ENCODE results near the gene ZNF358.

The ZNF358 gene

DNA sequence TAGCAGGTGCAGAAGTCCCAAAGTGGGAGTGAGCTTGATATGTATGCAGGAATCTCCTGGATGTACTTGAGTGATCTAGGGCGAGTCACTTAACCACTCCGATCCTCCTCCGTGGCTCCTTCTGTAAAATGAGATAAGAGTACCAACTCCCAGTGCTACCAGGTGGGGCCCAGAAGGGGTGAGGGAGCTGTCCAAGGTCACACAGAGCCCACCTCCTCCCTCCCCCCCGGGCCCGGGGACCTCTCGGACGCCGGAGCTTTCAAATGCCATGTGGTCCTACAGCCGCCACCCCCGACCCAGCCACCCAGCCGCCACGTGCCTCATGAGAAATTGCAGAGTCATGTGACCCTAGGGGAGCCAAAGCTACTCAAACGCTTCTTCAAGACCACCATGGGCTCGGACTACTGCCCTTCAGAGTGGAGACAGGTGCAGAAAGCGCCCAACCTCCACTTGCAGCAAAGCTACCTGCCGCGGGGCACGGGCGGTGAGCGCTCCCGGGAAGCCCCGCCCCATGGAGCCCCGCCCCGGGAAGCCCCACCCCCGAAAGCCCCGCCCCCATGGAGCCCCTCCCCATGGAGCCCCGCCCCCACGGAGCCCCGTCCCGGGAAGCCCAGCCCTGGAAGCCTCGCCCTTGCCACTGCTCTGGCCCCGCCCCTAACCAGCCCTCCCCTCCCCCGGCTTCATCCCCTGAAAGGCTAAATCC lies 10.1 kb upstream of the ZNF358 start:
- TF ChIP-seq, protein P1, sequence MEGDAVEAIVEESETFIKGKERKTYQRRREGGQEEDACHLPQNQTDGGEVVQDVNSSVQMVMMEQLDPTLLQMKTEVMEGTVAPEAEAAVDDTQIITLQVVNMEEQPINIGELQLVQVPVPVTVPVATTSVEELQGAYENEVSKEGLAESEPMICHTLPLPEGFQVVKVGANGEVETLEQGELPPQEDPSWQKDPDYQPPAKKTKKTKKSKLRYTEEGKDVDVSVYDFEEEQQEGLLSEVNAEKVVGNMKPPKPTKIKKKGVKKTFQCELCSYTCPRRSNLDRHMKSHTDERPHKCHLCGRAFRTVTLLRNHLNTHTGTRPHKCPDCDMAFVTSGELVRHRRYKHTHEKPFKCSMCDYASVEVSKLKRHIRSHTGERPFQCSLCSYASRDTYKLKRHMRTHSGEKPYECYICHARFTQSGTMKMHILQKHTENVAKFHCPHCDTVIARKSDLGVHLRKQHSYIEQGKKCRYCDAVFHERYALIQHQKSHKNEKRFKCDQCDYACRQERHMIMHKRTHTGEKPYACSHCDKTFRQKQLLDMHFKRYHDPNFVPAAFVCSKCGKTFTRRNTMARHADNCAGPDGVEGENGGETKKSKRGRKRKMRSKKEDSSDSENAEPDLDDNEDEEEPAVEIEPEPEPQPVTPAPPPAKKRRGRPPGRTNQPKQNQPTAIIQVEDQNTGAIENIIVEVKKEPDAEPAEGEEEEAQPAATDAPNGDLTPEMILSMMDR (IDR thresholded peaks at IDR 0.05; ENCODE audit: low read depth, low read length): no peak
- no peak overlapping the region for H3K4me3 ChIP-seq (ENCODE audit: low read depth, low read length)

DNA sequence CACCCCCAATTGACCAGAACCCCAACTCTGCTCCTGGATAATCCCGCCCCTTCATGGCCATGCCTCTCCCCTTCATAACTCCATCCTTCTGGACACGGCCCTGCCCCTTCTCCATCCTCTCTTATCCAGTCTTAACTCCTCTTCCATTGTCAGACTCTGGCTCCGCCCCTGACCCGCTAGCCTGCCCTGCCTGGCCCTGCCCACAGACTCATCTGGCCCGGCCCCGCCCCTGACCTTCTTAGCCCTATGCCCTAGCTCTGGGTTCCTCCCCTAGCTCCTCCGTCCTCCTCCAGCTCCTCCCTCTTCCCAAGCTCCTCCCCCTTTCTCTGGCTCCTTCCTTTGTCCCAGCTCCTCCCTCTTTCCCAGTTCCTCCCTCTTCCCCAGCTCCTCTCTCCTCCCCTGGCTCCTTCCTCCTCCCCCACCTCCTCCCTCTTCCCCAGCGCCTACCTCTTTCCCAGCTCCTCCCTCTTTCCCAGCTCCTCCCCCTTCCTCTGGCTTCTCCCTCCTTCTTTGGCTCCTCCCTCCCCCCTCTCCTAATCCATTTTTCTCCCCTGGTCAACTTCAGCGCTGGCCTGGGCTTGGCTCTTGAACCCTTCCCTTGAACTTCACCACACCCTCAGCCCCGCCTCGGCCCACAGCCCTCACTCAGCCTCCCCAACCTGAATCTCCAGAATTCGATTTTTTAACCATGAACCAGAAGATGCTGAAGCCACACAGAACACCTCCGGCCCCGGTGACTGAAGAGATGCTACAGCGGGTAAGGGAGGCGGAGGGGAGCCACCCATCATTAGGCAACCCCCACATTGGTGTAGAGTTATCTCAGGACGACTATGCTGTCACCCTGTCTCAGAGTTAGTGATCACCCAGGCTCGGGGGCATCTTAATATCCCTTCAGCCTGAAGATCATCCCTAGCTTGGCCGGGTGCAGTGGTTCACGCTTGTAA lies 9.2 kb upstream of the ZNF358 start:
- no peak overlapping the region for H3K4me3 ChIP-seq (ENCODE audit: low read depth, low read length)
- TF ChIP-seq, protein P1 (IDR thresholded peaks at IDR 0.05; ENCODE audit: low read depth, low read length): no peak

DNA sequence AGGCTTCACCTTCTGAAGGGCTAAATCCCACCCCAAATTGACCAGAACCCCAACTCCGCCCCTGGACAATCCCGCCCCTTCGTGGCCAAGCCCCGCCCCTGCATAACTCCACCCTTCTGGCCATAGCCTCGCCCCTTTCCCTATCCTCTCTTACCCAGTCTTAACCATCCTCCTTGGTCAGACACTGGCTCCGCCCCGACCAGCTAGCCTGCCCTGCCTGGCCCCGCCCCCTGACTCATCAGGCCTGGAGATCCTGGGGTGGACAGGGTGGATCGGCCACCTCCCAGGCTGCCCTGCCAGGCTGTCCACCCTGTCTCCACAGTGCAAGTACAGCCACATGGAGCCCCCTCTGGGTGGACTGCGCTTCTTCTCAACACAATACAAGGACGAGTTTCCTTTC lies 8.0 kb upstream of the ZNF358 start:
- TF ChIP-seq, protein P1 (IDR thresholded peaks at IDR 0.05; ENCODE audit: low read depth, low read length): no peak
- no peak overlapping the region for H3K4me3 ChIP-seq (ENCODE audit: low read depth, low read length)

DNA sequence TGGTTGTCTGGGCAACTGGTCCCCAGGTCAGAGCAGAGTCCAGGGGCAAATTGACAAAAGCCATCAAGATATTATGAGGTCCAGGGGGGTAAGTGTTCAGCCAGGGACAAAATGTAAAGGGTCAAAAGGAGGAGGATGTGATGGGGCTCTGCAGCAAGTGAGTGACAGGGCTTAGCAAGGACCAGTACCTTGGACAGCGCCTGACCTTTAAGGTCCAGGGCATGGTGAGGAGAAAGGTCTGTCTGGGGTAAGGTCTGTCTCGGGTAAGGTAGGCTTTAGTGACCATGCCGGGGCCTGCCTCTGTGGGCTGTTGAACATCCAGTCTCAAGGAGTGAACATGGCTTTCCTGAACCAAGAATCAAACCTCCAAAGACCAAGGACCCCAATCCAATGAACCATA lies 6.3 kb upstream of the ZNF358 start:
- no peak overlapping the region for H3K4me3 ChIP-seq (ENCODE audit: low read depth, low read length)
- TF ChIP-seq, protein P1 (IDR thresholded peaks at IDR 0.05; ENCODE audit: low read depth, low read length): no peak

DNA sequence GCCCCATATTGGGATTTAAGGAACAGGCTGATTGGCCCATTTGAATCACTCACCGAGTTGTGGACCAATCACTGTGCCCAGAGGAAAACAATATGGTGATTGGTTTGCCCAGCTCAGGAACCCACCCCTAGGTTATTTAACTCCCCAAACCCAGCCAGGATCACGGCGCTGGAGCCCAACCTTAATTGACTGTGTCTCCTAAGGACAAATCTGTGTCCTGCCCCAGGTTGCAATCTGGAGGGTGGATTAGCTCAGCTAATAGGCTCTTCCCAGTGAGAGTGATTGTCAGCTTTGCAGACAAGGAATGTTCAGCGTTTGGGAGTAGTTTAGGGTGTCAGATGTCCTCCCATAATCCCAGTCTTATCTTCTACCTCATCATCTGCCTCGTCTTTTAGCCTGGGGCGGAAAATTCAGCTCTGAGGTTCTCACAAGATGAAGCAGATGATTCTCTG lies 3.5 kb upstream of the ZNF358 start:
- TF ChIP-seq, protein P1 (IDR thresholded peaks at IDR 0.05; ENCODE audit: low read depth, low read length): no peak
- no peak overlapping the region for H3K4me3 ChIP-seq (ENCODE audit: low read depth, low read length)

DNA sequence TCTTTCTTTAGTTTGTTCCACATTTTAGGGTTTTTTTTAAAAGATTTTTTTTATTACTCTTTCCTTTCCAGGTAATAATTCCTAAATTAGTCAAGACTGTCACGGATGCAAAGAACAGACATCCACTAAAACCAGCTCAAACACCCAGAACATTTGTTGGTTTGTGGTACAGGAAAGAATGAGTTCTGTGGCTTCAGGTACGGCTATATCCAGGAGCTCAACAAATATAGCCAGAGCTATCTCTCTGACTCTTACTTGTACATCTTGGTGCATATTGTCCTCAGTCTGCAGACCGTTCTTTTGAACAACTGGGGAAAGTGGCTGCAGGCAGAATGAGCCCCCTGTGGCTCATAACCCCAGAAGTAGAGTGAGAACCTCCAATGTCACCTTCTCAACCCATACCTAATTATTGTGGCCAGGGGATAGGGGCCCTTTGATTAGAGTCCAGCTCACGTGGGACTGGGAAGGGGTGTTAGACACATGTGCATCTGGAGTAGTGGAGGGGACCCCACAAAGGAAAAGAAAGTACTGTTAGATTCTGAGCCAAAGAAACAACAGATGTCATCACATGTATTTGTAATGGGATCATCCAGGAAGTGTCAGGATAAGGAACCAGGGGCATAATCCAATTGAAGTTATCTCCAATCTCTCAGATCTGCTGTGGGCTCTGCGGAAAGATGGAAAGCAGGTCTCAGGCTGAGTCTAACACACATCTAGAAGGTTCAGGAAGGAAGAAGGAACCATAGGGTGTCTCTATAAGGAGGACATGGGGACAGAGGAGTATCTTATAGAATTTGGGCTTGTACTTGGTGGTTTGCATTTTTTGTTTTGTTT lies 1.9 kb upstream of the ZNF358 start:
- H3K4me3 ChIP-seq (ENCODE audit: low read depth, low read length): no peak overlapping the region

More for the DNA sequence above, 1.9 kb upstream of the ZNF358 start:
- TF ChIP-seq, protein P1 (IDR thresholded peaks at IDR 0.05; ENCODE audit: low read depth, low read length): no peak

Data from WI38 (cell line).